H9 (cell line): ENCODE data around the gene FOXM1. TPM values are rescaled to one million over a fixed set of nuclear protein-coding genes. Genes with fewer than 3 reads are reported as not detected.

Source experiments
- DNase-seq: peaks from one replicate; pipeline ENCODE4 v3.0.0-alpha.2; 2017
- H2AFZ ChIP-seq: one replicate; pipeline ENCODE4 v1.6.1; 2013; ENCODE audit warnings: mild to moderate bottlenecking, low read length, control low read depth, moderate library complexity
- H2AK5ac ChIP-seq: 2 replicates; pipeline ENCODE4 v1.6.1; 2013; ENCODE audit warnings: low read length, control low read depth, mixed read lengths; ENCODE audit not compliant: insufficient read length
- H2BK120ac ChIP-seq: one replicate; pipeline ENCODE4 v1.6.1; 2013; ENCODE audit warnings: low read depth, mild to moderate bottlenecking, low read length, control low read depth, inconsistent platforms; ENCODE audit not compliant: poor library complexity, severe bottlenecking
- H2BK12ac ChIP-seq: 2 replicates; pipeline ENCODE4 v1.6.1; 2013; ENCODE audit warnings: low read length, control low read depth, mixed read lengths, low read depth; ENCODE audit not compliant: insufficient read length
- H2BK15ac ChIP-seq: 2 replicates; pipeline ENCODE4 v1.6.1; 2013; ENCODE audit warnings: low read depth, low read length, control low read depth
- H2BK20ac ChIP-seq: one replicate; pipeline ENCODE4 v1.6.1; 2013; ENCODE audit warnings: low read depth, mild to moderate bottlenecking, low read length, control low read depth, inconsistent platforms; ENCODE audit not compliant: poor library complexity, severe bottlenecking
- H2BK5ac ChIP-seq: 2 replicates; pipeline ENCODE4 v1.6.1; 2013; ENCODE audit warnings: low read length, control low read depth, mixed read lengths; ENCODE audit not compliant: insufficient read length
- H3K14ac ChIP-seq: 2 replicates; pipeline ENCODE4 v1.6.1; 2013; ENCODE audit warnings: low read length, control low read depth; ENCODE audit not compliant: insufficient read depth
- H3K18ac ChIP-seq: 2 replicates; pipeline ENCODE4 v1.6.1; 2013; ENCODE audit warnings: low read depth, mild to moderate bottlenecking, mixed read lengths, low read length, control low read depth; ENCODE audit not compliant: insufficient read length
- H3K23ac ChIP-seq: 2 replicates; pipeline ENCODE4 v1.6.1; 2013; ENCODE audit warnings: low read length, control low read depth, mixed read lengths, low read depth; ENCODE audit not compliant: insufficient read length
- H3K23me2 ChIP-seq: 2 replicates; pipeline ENCODE4 v1.6.1; 2013; ENCODE audit warnings: low read depth, mild to moderate bottlenecking, mixed read lengths, low read length, control low read depth; ENCODE audit not compliant: insufficient read length, poor library complexity, severe bottlenecking
- H3K27ac ChIP-seq: 2 replicates; pipeline ENCODE4 v1.5.1; 2013; ENCODE audit warnings: low read length, control low read depth, mixed read lengths, low read depth; ENCODE audit not compliant: insufficient read length
- H3K27me3 ChIP-seq: 2 replicates; pipeline ENCODE4 v1.6.1; 2013; ENCODE audit warnings: low read length, control low read depth, inconsistent platforms; ENCODE audit not compliant: insufficient read depth
- H3K4ac ChIP-seq: 2 replicates; pipeline ENCODE4 v1.6.1; 2013; ENCODE audit warnings: low read depth, mild to moderate bottlenecking, control low read depth, inconsistent platforms, low read length, moderate library complexity
- H3K4me1 ChIP-seq: 2 replicates; pipeline ENCODE4 v1.6.1; 2013; ENCODE audit warnings: low read length, control low read depth, inconsistent platforms; ENCODE audit not compliant: insufficient read depth
- H3K4me2 ChIP-seq: 2 replicates; pipeline ENCODE4 v1.6.1; 2013; ENCODE audit warnings: low read length, control low read depth, mixed read lengths; ENCODE audit not compliant: insufficient read length, insufficient read depth
- H3K56ac ChIP-seq: 2 replicates; pipeline ENCODE4 v1.6.1; 2013; ENCODE audit warnings: low read depth, mild to moderate bottlenecking, mixed read lengths, low read length, control low read depth; ENCODE audit not compliant: insufficient read length
- H3K79me1 ChIP-seq: 2 replicates; pipeline ENCODE4 v1.6.1; 2013; ENCODE audit warnings: low read depth, mild to moderate bottlenecking, moderate library complexity, low read length, control low read depth, inconsistent platforms; ENCODE audit not compliant: insufficient read depth, poor library complexity, severe bottlenecking
- H3K79me2 ChIP-seq: 2 replicates; pipeline ENCODE4 v1.6.1; 2013; ENCODE audit warnings: low read length, control low read depth, inconsistent platforms; ENCODE audit not compliant: insufficient read depth
- H3K9ac ChIP-seq: 2 replicates; pipeline ENCODE4 v1.6.1; 2013; ENCODE audit warnings: low read length, control low read depth, mixed read lengths; ENCODE audit not compliant: insufficient read length; ENCODE audit errors: extremely low read depth
- H3K9me3 ChIP-seq: one replicate; pipeline ENCODE4 v1.6.1; 2013; ENCODE audit warnings: low read depth, low read length, inconsistent platforms; ENCODE audit not compliant: control insufficient read depth
- H3T11ph ChIP-seq: one replicate; pipeline ENCODE4 v1.6.1; 2013; ENCODE audit warnings: mild to moderate bottlenecking, low read length, control low read depth, inconsistent platforms
- H4K20me1 ChIP-seq: one replicate; pipeline ENCODE4 v1.6.1; 2013; ENCODE audit not compliant: control insufficient read depth, insufficient read length, insufficient read depth
- H4K5ac ChIP-seq: 2 replicates; pipeline ENCODE4 v1.6.1; 2013; ENCODE audit warnings: low read depth, mild to moderate bottlenecking, mixed read lengths, low read length, control low read depth; ENCODE audit not compliant: insufficient read length
- H4K8ac ChIP-seq: replicated peaks from 2 replicates; pipeline ENCODE4 v1.6.1; 2013; ENCODE audit warnings: low read length, control low read depth, mixed read lengths, low read depth; ENCODE audit not compliant: insufficient read length
- H4K91ac ChIP-seq: 2 replicates; pipeline ENCODE4 v1.6.1; 2013; ENCODE audit warnings: low read depth, mild to moderate bottlenecking, moderate library complexity, mixed read lengths, low read length, control low read depth; ENCODE audit not compliant: insufficient read length
- H3K27ac Mint-ChIP-seq, 3 experiments: 2 replicates in 2 of 3; 3 replicates in 1 of 3; pipeline ENCODE4 v1.8.0; 2020 to 2021; ENCODE audit warnings: mixed read lengths in 3 of 3, mild to moderate bottlenecking in 1 of 3, moderate library complexity in 1 of 3
- H3K27me3 Mint-ChIP-seq: 2 replicates; pipeline ENCODE4 v1.8.0; 2021; ENCODE audit warnings: low read depth, mild to moderate bottlenecking, moderate library complexity, mixed read lengths
- H3K36me3 Mint-ChIP-seq, 3 experiments: 2 replicates in 2 of 3; 3 replicates in 1 of 3; pipeline ENCODE4 v1.8.0; 2020 to 2021; ENCODE audit warnings: low read depth in 3 of 3, mixed read lengths in 3 of 3; ENCODE audit not compliant: insufficient read depth in 1 of 3
- H3K4me1 Mint-ChIP-seq, 2 experiments: 2 replicates each; pipeline ENCODE4 v1.8.0; 2020; ENCODE audit warnings: mixed read lengths in 2 of 2
- H3K4me3 Mint-ChIP-seq, 2 experiments: 2 replicates in 1 of 2; 3 replicates in 1 of 2; pipeline ENCODE4 v1.8.0; 2020 to 2021; ENCODE audit warnings: mild to moderate bottlenecking in 2 of 2, mixed read lengths in 2 of 2, moderate library complexity in 1 of 2
- H3K9me3 Mint-ChIP-seq, 2 experiments: 2 replicates in 1 of 2; 3 replicates in 1 of 2; pipeline ENCODE4 v1.8.0; 2020; ENCODE audit warnings: mild to moderate bottlenecking in 2 of 2, mixed read lengths in 2 of 2, moderate library complexity in 1 of 2
- WGBS: extraction: QIAGEN DNeasy Blood & Tissue Kit; methylation state at CpG from one replicate; pipeline ENCODE4 v1.1.7; 2013; ENCODE audit warnings: missing lambda C conversion rate, low lambda C conversion rate, mixed read lengths; ENCODE audit not compliant: insufficient read length; ENCODE audit errors: extremely low coverage; 5-methylcytosine and 5-hydroxymethylcytosine counted together
- total RNA-seq: library from RNA; stranded (reverse); gene quantifications from 2 replicates; pipeline ENCODE4 v1.2.1, GENCODE V29; 2021
- TF ChIP-seq, protein P1 (sequence below): fragments of 200-600 bp; sonication (generic); conservative IDR thresholded peaks from 3 replicates; pipeline ENCODE4 v1.8.0; 2021; ENCODE audit warnings: antibody characterized with exemption, mild to moderate bottlenecking

Gene FOXM1
- total RNA-seq, 1 experiment from 2014 or later: 109 TPM

DNA sequence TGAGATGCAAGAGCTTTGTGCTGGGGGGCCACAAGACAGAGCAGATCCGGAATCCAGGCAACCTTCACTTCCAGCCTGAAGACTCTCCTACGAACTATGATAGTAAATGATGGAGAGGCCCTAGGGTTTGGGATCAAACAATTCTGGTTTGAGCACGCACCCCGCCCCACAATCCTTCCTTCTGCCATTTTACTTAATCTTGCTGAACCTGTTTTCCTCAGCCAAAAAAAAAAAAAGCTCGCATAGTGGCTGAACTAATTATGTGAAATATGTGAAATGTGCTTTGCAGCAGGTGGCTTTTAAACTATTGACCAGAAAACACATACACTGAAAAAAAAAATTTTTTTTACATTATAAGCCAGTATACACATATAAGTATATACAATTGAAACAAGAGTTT lies 65.2 kb downstream of the FOXM1 start:
- Histone ChIP-seq H4K8ac (no peak overlapping the region), H4K20me1 (no peaks in the 10 kb centered on the region), H2BK20ac (no peak overlapping the region), H3K56ac (no peak overlapping the region), H2BK12ac (no peak overlapping the region), H3K9me3 (no peaks in the 10 kb centered on the region), H3T11ph (no peak overlapping the region), H3K79me2 (no peaks in the 10 kb centered on the region), H3K23ac (no peak overlapping the region), H3K23me2 (no peaks in the 10 kb centered on the region), H3K18ac (no peak overlapping the region), H3K4ac (no peak overlapping the region), H4K5ac (no peak overlapping the region), H4K91ac (no peak overlapping the region), H2AK5ac (no peak overlapping the region), H3K4me1 (no peaks in the 10 kb centered on the region), H2BK5ac (no peak overlapping the region), H2BK120ac (no peak overlapping the region), H3K4me2 (no peak overlapping the region), H2BK15ac (no peak overlapping the region), H3K27ac (no peak overlapping the region), H3K9ac (no peak overlapping the region), H3K14ac (no peak overlapping the region), H3K27me3 (no peaks in the 10 kb centered on the region), H2AFZ (no peak overlapping the region), H3K79me1 (no peaks in the 10 kb centered on the region)
- DNase-seq: no peak
- no CpG with 5 or more reads among the region's 5 CpGs for WGBS
- peak overlapping the region in 2 of 3 experiments; percentile 21 to 34; a peak in 3 of 7 replicates for H3K27ac Mint-ChIP-seq
- 0 out of 5 replicates have a peak overlapping the region, but pooled peaks of 1 of the 2 experiments have one; percentile 16 for H3K4me3 Mint-ChIP-seq
- TF ChIP-seq, protein P1, sequence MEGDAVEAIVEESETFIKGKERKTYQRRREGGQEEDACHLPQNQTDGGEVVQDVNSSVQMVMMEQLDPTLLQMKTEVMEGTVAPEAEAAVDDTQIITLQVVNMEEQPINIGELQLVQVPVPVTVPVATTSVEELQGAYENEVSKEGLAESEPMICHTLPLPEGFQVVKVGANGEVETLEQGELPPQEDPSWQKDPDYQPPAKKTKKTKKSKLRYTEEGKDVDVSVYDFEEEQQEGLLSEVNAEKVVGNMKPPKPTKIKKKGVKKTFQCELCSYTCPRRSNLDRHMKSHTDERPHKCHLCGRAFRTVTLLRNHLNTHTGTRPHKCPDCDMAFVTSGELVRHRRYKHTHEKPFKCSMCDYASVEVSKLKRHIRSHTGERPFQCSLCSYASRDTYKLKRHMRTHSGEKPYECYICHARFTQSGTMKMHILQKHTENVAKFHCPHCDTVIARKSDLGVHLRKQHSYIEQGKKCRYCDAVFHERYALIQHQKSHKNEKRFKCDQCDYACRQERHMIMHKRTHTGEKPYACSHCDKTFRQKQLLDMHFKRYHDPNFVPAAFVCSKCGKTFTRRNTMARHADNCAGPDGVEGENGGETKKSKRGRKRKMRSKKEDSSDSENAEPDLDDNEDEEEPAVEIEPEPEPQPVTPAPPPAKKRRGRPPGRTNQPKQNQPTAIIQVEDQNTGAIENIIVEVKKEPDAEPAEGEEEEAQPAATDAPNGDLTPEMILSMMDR: no peak
- peaks cover 13 to 14% of the 10 kb centered on the region in 2 experiments for H3K4me1 Mint-ChIP-seq
- H3K36me3 Mint-ChIP-seq: peaks cover 4 to 23% (median 5%) of the 10 kb centered on the region in 3 experiments; a peak in 6 of 7 replicates
- H3K27me3 Mint-ChIP-seq: no peaks in the 10 kb centered on the region; the same call in 1 of the 2 replicates
- no peaks in the 10 kb centered on the region; a peak in 1 of 5 replicates for H3K9me3 Mint-ChIP-seq

Other genes with a start within 250 kb of the FOXM1 start
- 221 and 237 TPM in 2 replicates for gene FKBP4, start 82.2 kb downstream of the FOXM1 start, total RNA-seq
- gene ITFG2, start 64.5 kb downstream of the FOXM1 start, total RNA-seq: 32.7 and 41.6 TPM in 2 replicates
- gene NRIP2, start 42.1 kb downstream of the FOXM1 start, total RNA-seq: 0.15 TPM in 2 replicates
- 0.20 TPM in 2 replicates for gene TEX52, start 20.1 kb downstream of the FOXM1 start, total RNA-seq
- 36.4 and 36.7 TPM in 2 replicates for gene RHNO1, start within 50 bp of the FOXM1 start, total RNA-seq
- gene TULP3, start 13.7 kb upstream of the FOXM1 start, total RNA-seq: 21.4 and 22.3 TPM in 2 replicates
- gene TEAD4, start 82.2 kb upstream of the FOXM1 start, total RNA-seq: 127 and 133 TPM in 2 replicates
- gene TSPAN9, start 200.2 kb upstream of the FOXM1 start, total RNA-seq: 16.8 and 19.0 TPM in 2 replicates